Activated CD8-positive, alpha-beta T cell treated with anti-CD3 and anti-CD28 coated beads for 36 hours (primary cell): ENCODE data around the gene MYH15. TPM values are rescaled to one million over a fixed set of nuclear protein-coding genes. Genes with fewer than 3 reads are reported as not detected.

Source experiments
- ATAC-seq: fragments of 200-7000 bp; cut with Tn5 transposase; one replicate; pipeline ENCODE4 v1.10.0; 2021; ENCODE audit warnings: mild to moderate bottlenecking, moderate library complexity
- CTCF ChIA-PET: fragments of 350-600 bp; sonication (Branson Sonifier 250); formaldehyde crosslinking; loops from one replicate; lab custom pipeline; 2021; ENCODE audit warnings: antibody characterized with exemption; lab: Charles Lee
- POLR2A ChIA-PET: fragments of 350-600 bp; sonication (Branson Sonifier 250); formaldehyde crosslinking; loops from one replicate; lab custom pipeline; 2021; ENCODE audit warnings: antibody characterized with exemption; lab: Charles Lee
- DNase-seq: peaks from one replicate; pipeline ENCODE4 v3.0.0-alpha.2; 2020
- H3K27ac Mint-ChIP-seq: one replicate; pipeline ENCODE4 v1.8.0; 2021; ENCODE audit warnings: mild to moderate bottlenecking, mixed read lengths
- H3K27me3 Mint-ChIP-seq: one replicate; pipeline ENCODE4 v1.8.0; 2021; ENCODE audit warnings: mixed read lengths
- H3K36me3 Mint-ChIP-seq: one replicate; pipeline ENCODE4 v1.8.0; 2021; ENCODE audit warnings: low read depth, mixed read lengths
- H3K4me1 Mint-ChIP-seq: one replicate; pipeline ENCODE4 v1.8.0; 2021; ENCODE audit warnings: low read depth, mixed read lengths
- H3K4me3 Mint-ChIP-seq: one replicate; pipeline ENCODE4 v1.8.0; 2021; ENCODE audit warnings: mild to moderate bottlenecking, moderate library complexity, mixed read lengths
- H3K9me3 Mint-ChIP-seq: one replicate; pipeline ENCODE4 v1.8.0; 2021; ENCODE audit warnings: mixed read lengths
- intact Hi-C: fragments of 100-400 bp; cut with micrococcal nuclease; formaldehyde crosslinking; loops from one replicate; pipeline ENCODE4 v1.10.0; 2022
- total RNA-seq, 2 experiments: library from RNA; stranded (reverse); gene quantifications; one replicate each; pipeline ENCODE4 v1.2.3, GENCODE V29; 2021
- TF ChIP-seq, protein P1 (sequence below): fragments of 200-600 bp; IDR thresholded peaks from one replicate; pipeline ENCODE4 v1.8.0; 2022; ENCODE audit warnings: antibody characterized with exemption, mild to moderate bottlenecking

MYH15 gene
- total RNA-seq, 2 experiments from 2014 or later = 0.07 to 0.09 TPM

DNA sequence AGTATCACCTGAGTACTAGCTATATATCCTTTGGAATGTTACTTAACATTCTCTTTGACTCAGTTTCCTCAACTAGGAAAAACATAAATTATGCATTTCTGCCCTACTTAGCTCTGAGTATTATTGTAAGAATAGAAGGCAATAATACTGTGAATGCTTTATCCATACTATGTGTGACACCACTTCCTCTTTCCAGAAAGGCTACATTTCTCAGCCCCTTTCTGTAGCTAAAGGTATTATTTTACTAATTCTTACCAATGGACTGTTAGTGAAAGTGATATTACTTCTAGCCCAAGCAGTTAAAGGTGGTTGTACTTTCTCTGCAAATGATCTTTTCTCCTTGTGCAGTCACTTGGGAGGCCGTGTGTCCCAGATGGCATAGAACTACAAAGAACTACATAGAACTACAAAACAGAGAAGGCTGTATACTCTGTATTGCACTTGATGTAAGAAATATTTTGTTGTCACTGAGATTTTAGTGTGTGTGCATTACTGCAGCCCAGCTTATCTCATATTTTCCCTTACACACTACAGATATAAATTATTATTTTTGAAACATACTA, 35.1 kb downstream of the MYH15 start:
- ChIA-PET POLR2A (interaction anchor here (1.2 kb wide), 1 partner anchor 88 kb away, joined by 3 read pairs; no protein-coding TSS in a partner anchor), CTCF (interaction anchor here (0.5 to 2.7 kb wide), 4 partner anchors 15 to 382 kb away, joined by 3 to 10 read pairs (median 4); no protein-coding TSS in a partner anchor)
- no peaks in the 10 kb centered on the region for H3K4me1 Mint-ChIP-seq

DNA sequence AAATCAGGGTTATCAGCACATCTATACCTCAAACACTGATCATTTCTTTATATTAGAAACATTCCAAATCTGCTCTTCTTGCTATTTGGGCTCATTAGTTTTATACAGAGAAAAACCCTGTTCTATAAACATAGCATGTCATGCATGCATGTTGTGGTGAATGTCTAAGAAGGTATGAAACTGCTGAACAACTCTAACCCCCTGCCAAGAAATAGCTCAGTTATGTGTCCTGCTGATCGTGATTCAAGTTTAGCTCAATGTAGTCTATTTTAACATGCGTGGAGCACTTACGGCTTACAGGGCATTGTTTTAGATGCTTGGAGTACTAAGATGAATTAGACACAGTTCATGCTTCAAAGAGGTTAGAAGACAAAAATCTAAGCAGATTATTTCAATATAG, 35.8 kb downstream of the MYH15 start:
- H3K27me3 Mint-ChIP-seq = no peaks in the 10 kb centered on the region
- ATAC-seq (no peak), DNase-seq (no peak)
- TF ChIP-seq, protein P1, sequence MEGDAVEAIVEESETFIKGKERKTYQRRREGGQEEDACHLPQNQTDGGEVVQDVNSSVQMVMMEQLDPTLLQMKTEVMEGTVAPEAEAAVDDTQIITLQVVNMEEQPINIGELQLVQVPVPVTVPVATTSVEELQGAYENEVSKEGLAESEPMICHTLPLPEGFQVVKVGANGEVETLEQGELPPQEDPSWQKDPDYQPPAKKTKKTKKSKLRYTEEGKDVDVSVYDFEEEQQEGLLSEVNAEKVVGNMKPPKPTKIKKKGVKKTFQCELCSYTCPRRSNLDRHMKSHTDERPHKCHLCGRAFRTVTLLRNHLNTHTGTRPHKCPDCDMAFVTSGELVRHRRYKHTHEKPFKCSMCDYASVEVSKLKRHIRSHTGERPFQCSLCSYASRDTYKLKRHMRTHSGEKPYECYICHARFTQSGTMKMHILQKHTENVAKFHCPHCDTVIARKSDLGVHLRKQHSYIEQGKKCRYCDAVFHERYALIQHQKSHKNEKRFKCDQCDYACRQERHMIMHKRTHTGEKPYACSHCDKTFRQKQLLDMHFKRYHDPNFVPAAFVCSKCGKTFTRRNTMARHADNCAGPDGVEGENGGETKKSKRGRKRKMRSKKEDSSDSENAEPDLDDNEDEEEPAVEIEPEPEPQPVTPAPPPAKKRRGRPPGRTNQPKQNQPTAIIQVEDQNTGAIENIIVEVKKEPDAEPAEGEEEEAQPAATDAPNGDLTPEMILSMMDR = no peak
- H3K27ac Mint-ChIP-seq = no peak overlapping the region
- ChIA-PET POLR2A (interaction anchor here (1.2 kb wide), 1 partner anchor 87 kb away, joined by 3 read pairs; no protein-coding TSS in a partner anchor), CTCF (interaction anchor here (0.8 to 2.7 kb wide), 3 partner anchors 14 to 321 kb away, joined by 4 to 10 read pairs (median 4); no protein-coding TSS in a partner anchor)
- no peaks in the 10 kb centered on the region for H3K4me1 Mint-ChIP-seq
- H3K4me3 Mint-ChIP-seq = no peak overlapping the region
- no peaks in the 10 kb centered on the region for H3K36me3 Mint-ChIP-seq
- no peaks in the 10 kb centered on the region for H3K9me3 Mint-ChIP-seq
- intact Hi-C loops = loop anchor here (10.0 kb wide), 1 partner anchor 110 kb away; no protein-coding TSS in a partner anchor

More for the DNA sequence above, 35.1 kb downstream of the MYH15 start:
- Mint-ChIP-seq H3K9me3 (no peaks in the 10 kb centered on the region), H3K4me3 (no peak overlapping the region), H3K27ac (no peak overlapping the region), H3K27me3 (no peaks in the 10 kb centered on the region), H3K36me3 (no peaks in the 10 kb centered on the region)
- DNase-seq (no peak), ATAC-seq (no peak)
- TF ChIP-seq, protein P1 = no peak
- intact Hi-C loops = loop anchor here (5.0 to 10.0 kb wide), 2 partner anchors 110 to 253 kb away; partner anchors contain the start of gene IFT57

DNA sequence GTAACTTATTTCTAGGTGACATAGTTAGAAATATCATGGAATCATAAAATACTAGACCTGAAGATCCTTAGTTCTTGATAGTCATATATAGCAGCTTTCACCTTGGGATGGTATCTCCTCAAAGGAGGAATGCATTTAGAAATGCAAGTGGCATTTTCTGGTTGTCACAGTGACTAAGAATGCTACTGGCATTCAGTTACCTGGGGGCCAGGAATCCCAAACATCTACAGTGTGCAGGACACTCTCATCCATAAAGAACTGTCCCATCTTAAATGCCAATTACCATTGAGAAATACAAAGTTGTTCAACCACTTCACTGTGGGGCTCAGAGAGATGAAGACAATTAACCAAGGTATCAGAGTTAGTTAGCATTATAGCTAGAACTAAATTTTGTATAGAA, 36.7 kb downstream of the MYH15 start:
- ATAC-seq (no peak), DNase-seq (no peak)
- Mint-ChIP-seq H3K27me3 (no peaks in the 10 kb centered on the region), H3K4me1 (no peaks in the 10 kb centered on the region), H3K36me3 (no peaks in the 10 kb centered on the region), H3K27ac (no peak overlapping the region), H3K4me3 (no peak overlapping the region), H3K9me3 (no peaks in the 10 kb centered on the region)
- POLR2A ChIA-PET = no interaction called here
- intact Hi-C loops = loop anchor here (10.0 kb wide), 1 partner anchor 109 kb away; no protein-coding TSS in a partner anchor
- CTCF ChIA-PET = interaction anchor here (1.0 kb wide), 1 partner anchor 49 kb away, joined by 3 read pairs; no protein-coding TSS in a partner anchor
- TF ChIP-seq, protein P1 = no peak

DNA sequence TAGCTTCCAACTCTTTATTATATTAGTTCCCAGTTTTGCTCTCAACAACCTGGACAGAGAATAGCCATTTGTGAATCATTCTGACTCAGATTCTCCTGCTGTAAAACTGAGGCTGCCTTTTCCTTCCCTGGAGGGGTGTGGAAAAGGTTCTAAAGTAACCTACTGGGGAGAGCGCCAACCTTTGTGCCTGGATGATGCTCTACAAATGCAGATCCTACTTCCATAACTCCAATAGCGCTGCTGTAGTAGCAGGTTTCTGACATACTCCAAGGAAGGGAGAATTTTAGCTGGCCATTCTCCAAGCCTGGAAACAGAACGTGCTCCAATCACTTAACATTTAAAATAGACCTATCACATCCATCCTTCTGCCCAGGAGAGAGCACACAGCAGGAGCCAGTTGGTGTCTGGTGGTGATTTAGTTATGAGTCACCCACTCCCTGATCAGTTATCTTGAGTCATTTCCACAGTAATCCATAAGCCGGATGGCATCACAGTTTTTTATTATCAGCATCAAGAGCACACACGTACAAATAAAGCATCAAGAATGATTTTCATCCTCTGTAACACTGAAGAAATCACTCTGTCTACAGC, 38.3 kb downstream of the MYH15 start:
- TF ChIP-seq, protein P1 = no peak
- no peaks in the 10 kb centered on the region for H3K9me3 Mint-ChIP-seq
- H3K27me3 Mint-ChIP-seq = no peaks in the 10 kb centered on the region
- no peak overlapping the region for H3K4me3 Mint-ChIP-seq
- no peaks in the 10 kb centered on the region for H3K36me3 Mint-ChIP-seq
- ChIA-PET CTCF (interaction anchor here (1.0 to 1.1 kb wide), 2 partner anchors 17 to 544 kb away, joined by 4 read pairs; no protein-coding TSS in a partner anchor), POLR2A (no interaction called here)
- H3K4me1 Mint-ChIP-seq = no peaks in the 10 kb centered on the region
- no peak overlapping the region for H3K27ac Mint-ChIP-seq
- DNase-seq (no peak), ATAC-seq (no peak)
- intact Hi-C loops = loop anchor here (10.0 kb wide), 1 partner anchor 107 kb away; no protein-coding TSS in a partner anchor
